ENCODE data around the gene CADM2.

The CADM2 gene

GRCh38 chr3:85189731-85190130 is 230.9 kb downstream of the CADM2 start:
- DNase-seq (ENCODE audit: low read depth): no peak

GRCh38 chr3:85193565-85193964 is 234.8 kb downstream of the CADM2 start:
- no peak for DNase-seq (ENCODE audit: low read depth)

- DNase-seq (ENCODE audit: low read depth): no peak
Measured at GRCh38 chr3:85208650-85209049, 249.9 kb downstream of the CADM2 start.

- DNase-seq (ENCODE audit: low read depth): no peak
Measured at GRCh38 chr3:85210540-85210939, 251.8 kb downstream of the CADM2 start.

- no peak for DNase-seq (ENCODE audit: low read depth)
Measured at GRCh38 chr3:85228966-85229365, 270.2 kb downstream of the CADM2 start.

- no peak for DNase-seq (ENCODE audit: low read depth)
Measured at GRCh38 chr3:85244091-85244490, 285.3 kb downstream of the CADM2 start.

- no peak for DNase-seq (ENCODE audit: low read depth)
Measured at GRCh38 chr3:85244519-85244918, 285.7 kb downstream of the CADM2 start.

- DNase-seq (ENCODE audit: low read depth): no peak
Measured at GRCh38 chr3:85251766-85252165, 293.0 kb downstream of the CADM2 start.

GRCh38 chr3:85252686-85253085 is 293.9 kb downstream of the CADM2 start:
- no peak for DNase-seq (ENCODE audit: low read depth)

GRCh38 chr3:85254738-85255137 is 295.9 kb downstream of the CADM2 start:
- no peak for DNase-seq (ENCODE audit: low read depth)

- DNase-seq (ENCODE audit: low read depth): no peak
Measured at GRCh38 chr3:85255949-85256348, 297.2 kb downstream of the CADM2 start.

GRCh38 chr3:85258326-85258725 is 299.5 kb downstream of the CADM2 start:
- DNase-seq (ENCODE audit: low read depth): no peak

GRCh38 chr3:85258819-85259218 is 300.0 kb downstream of the CADM2 start:
- DNase-seq (ENCODE audit: low read depth): no peak

GRCh38 chr3:85259748-85260147 is 301.0 kb downstream of the CADM2 start:
- DNase-seq (ENCODE audit: low read depth): no peak

- no peak for DNase-seq (ENCODE audit: low read depth)
Measured at GRCh38 chr3:85264381-85264780, 305.6 kb downstream of the CADM2 start.

GRCh38 chr3:85270488-85270887 is 311.7 kb downstream of the CADM2 start:
- DNase-seq (ENCODE audit: low read depth): no peak

- DNase-seq (ENCODE audit: low read depth): no peak
Measured at GRCh38 chr3:85271911-85272310, 313.1 kb downstream of the CADM2 start.

- DNase-seq (ENCODE audit: low read depth): no peak
Measured at GRCh38 chr3:85288257-85288656, 329.5 kb downstream of the CADM2 start.

- DNase-seq (ENCODE audit: low read depth): no peak
Measured at GRCh38 chr3:85297291-85297690, 338.5 kb downstream of the CADM2 start.

- no peak for DNase-seq (ENCODE audit: low read depth)
Measured at GRCh38 chr3:85298032-85298431, 339.2 kb downstream of the CADM2 start.

- no peak for DNase-seq (ENCODE audit: low read depth)
Measured at GRCh38 chr3:85303156-85303555, 344.4 kb downstream of the CADM2 start.

GRCh38 chr3:85304360-85304964 is 345.7 kb downstream of the CADM2 start:
- DNase-seq (ENCODE audit: low read depth): no peak

- no peak for DNase-seq (ENCODE audit: low read depth)
Measured at GRCh38 chr3:85312331-85312730, 353.5 kb downstream of the CADM2 start.

- DNase-seq (ENCODE audit: low read depth): no peak
Measured at GRCh38 chr3:85313380-85313779, 354.6 kb downstream of the CADM2 start.

- DNase-seq (ENCODE audit: low read depth): no peak
Measured at GRCh38 chr3:85316252-85316651, 357.5 kb downstream of the CADM2 start.

Data from stimulated activated CD8-positive, alpha-beta memory T cell treated with anti-CD3 and anti-CD28 coated beads, Interleukin-15, amount 100 ng/mL, for 24 hours (primary cell).